ENCODE results near the gene COMTD1. TPM values are rescaled to one million over a fixed set of nuclear protein-coding genes. Genes with fewer than 3 reads are reported as not detected.
"Not testable (repeated sequence)": the region's sequence is repeated elsewhere in the genome, so short reads cannot be mapped to it uniquely, and the experiment has no call there.

The COMTD1 gene
- total RNA-seq, 2 experiments from 2014 or later, result 37.7 to 47.2 TPM

DNA sequence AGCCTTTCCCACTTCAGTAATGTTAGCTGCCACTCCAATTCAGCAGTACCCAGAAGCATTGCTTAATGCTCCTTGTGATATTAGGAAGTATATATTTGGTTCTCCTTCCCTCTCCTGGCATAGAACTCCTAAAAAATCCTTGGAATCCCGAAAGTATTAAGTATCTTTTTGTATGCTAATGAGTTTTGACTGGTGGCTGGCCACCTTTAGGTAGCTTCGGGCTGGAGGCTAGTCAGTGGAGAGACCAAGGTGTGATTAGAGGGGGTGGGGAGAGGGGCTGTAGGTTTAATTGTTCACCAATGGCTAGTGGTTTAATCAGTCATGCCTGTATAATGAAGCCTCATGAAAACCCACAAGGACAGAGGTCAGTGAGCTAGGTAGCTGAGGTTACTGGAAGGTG lies 12.2 kb downstream of the COMTD1 start:
- no peak overlapping the region for H3K27ac ChIP-seq (ENCODE audit: low read depth, low read length, poor library complexity, severe bottlenecking)
- CTCF ChIA-PET (ENCODE audit: unreplicated experiment), result no interaction called here
- intact Hi-C loops (cut with micrococcal nuclease; ENCODE audit: unreplicated experiment), result no loop called here
- no peak overlapping the region for H2AFZ ChIP-seq (ENCODE audit: low read length)
- no peak for TF ChIP-seq EZH2phosphoT487 (IDR thresholded peaks at IDR 0.05; ENCODE audit: borderline replicate concordance, low read depth, low read length)
- TF ChIP-seq, protein P1, sequence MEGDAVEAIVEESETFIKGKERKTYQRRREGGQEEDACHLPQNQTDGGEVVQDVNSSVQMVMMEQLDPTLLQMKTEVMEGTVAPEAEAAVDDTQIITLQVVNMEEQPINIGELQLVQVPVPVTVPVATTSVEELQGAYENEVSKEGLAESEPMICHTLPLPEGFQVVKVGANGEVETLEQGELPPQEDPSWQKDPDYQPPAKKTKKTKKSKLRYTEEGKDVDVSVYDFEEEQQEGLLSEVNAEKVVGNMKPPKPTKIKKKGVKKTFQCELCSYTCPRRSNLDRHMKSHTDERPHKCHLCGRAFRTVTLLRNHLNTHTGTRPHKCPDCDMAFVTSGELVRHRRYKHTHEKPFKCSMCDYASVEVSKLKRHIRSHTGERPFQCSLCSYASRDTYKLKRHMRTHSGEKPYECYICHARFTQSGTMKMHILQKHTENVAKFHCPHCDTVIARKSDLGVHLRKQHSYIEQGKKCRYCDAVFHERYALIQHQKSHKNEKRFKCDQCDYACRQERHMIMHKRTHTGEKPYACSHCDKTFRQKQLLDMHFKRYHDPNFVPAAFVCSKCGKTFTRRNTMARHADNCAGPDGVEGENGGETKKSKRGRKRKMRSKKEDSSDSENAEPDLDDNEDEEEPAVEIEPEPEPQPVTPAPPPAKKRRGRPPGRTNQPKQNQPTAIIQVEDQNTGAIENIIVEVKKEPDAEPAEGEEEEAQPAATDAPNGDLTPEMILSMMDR (conservative IDR thresholded peaks at IDR 0.05; ENCODE audit: low read length), result no peak
- POLR2A ChIA-PET, result interaction anchor here (1.3 to 2.3 kb wide), 3 partner anchors 10 to 14 kb away, joined by 3 to 10 read pairs (median 4); partner anchors contain the start of gene VDAC2
- H4K20me1 ChIP-seq (ENCODE audit: insufficient read depth, low read length), result peaks cover 20% of the 10 kb centered on the region
- H3K4me1 ChIP-seq (ENCODE audit: insufficient read depth, low read length, poor library complexity, severe bottlenecking), result no peaks in the 10 kb centered on the region
- peaks cover 66% of the 10 kb centered on the region for H3K79me2 ChIP-seq (ENCODE audit: insufficient read depth, low read depth, low read length)
- no TSS peak for BruUV-seq (replicated peaks)
- no peak overlapping the region for H3K4me3 ChIP-seq (ENCODE audit: low read depth, low read length, poor library complexity, severe bottlenecking)
- no peaks in the 10 kb centered on the region for H3K9me3 ChIP-seq (ENCODE audit: low read length)
- H3K4me2 ChIP-seq (ENCODE audit: low read length), result no peak overlapping the region
- H3K36me3 ChIP-seq (ENCODE audit: insufficient read depth, low read length), result peaks cover 92% of the 10 kb centered on the region
- no peaks in the 10 kb centered on the region for H3K9me2 ChIP-seq (ENCODE audit: insufficient read depth, low read length)
- DNase-seq (ENCODE audit: low spot score), result no peak

DNA sequence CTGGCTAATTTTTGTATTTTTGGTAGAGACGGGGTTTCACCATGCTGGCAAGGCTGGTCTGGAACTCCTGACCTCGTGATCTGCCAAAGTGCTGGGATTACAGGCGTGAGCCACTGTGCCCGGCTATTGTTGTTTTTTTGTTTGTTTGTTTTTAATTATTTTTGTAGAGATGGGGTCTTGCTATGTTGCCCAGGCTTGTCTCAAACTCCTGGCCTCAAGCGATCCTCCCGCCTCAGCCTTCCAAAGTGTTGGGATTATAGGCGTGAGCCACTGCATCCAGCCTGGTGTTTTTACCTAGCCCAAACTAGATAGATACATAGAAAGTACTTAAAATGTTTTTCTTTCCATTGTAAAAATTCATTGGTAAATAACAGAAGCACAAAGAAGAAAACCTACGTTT lies 14.3 kb downstream of the COMTD1 start:
- H3K9me2 ChIP-seq (ENCODE audit: insufficient read depth, low read length); H2AFZ ChIP-seq (ENCODE audit: low read length); DNase-seq (ENCODE audit: low spot score); BruUV-seq (replicated peaks); H3K27ac ChIP-seq (ENCODE audit: low read depth, low read length, poor library complexity, severe bottlenecking); H3K9me3 ChIP-seq (ENCODE audit: low read length); H3K4me1 ChIP-seq (ENCODE audit: insufficient read depth, low read length, poor library complexity, severe bottlenecking); CTCF ChIA-PET (ENCODE audit: unreplicated experiment); intact Hi-C loops (cut with micrococcal nuclease; ENCODE audit: unreplicated experiment); POLR2A ChIA-PET; H3K4me3 ChIP-seq (ENCODE audit: low read depth, low read length, poor library complexity, severe bottlenecking); H3K4me2 ChIP-seq (ENCODE audit: low read length): not testable (repeated sequence)
- Histone ChIP-seq H3K36me3 (ENCODE audit: insufficient read depth, low read length) (peaks cover 95% of the 10 kb centered on the region), H4K20me1 (ENCODE audit: insufficient read depth, low read length) (peaks cover 20% of the 10 kb centered on the region), H3K79me2 (ENCODE audit: insufficient read depth, low read depth, low read length) (peaks cover 60% of the 10 kb centered on the region)

DNA sequence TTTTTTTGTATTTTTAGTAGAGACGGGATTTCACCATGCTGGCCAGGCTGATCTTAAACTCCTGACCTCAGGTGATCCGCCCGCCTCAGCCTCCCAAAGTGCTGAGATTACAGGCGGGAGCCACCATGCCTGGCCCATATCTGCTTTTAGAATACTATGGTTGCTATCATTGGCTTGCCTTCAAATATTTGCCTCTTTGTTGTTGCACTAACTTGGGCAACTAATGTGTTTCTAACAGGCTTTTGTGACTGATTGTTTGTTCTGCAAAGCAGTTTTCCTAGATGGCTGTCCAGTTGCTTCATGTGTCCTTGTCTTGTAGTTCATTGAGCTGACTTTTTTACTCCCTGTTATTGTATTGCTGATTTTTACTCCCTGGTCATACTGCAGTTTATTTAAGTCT lies 15.5 kb downstream of the COMTD1 start:
- Histone ChIP-seq H3K79me2 (ENCODE audit: insufficient read depth, low read depth, low read length) (peaks cover 59% of the 10 kb centered on the region), H3K9me2 (ENCODE audit: insufficient read depth, low read length) (no peaks in the 10 kb centered on the region), H3K4me2 (ENCODE audit: low read length) (no peak overlapping the region), H3K36me3 (ENCODE audit: insufficient read depth, low read length) (peaks cover 95% of the 10 kb centered on the region), H4K20me1 (ENCODE audit: insufficient read depth, low read length) (peaks cover 21% of the 10 kb centered on the region), H2AFZ (ENCODE audit: low read length) (no peak overlapping the region), H3K4me1 (ENCODE audit: insufficient read depth, low read length, poor library complexity, severe bottlenecking) (no peaks in the 10 kb centered on the region), H3K4me3 (ENCODE audit: low read depth, low read length, poor library complexity, severe bottlenecking) (no peak overlapping the region), H3K9me3 (ENCODE audit: low read length) (no peaks in the 10 kb centered on the region), H3K27ac (ENCODE audit: low read depth, low read length, poor library complexity, severe bottlenecking) (no peak overlapping the region)
- intact Hi-C loops (cut with micrococcal nuclease; ENCODE audit: unreplicated experiment), result no loop called here
- no TSS peak for BruUV-seq (replicated peaks)
- POLR2A ChIA-PET, result no interaction called here
- no peak for TF ChIP-seq EZH2phosphoT487 (IDR thresholded peaks at IDR 0.05; ENCODE audit: borderline replicate concordance, low read depth, low read length)
- TF ChIP-seq, protein P1 (conservative IDR thresholded peaks at IDR 0.05; ENCODE audit: low read length), result no peak
- CTCF ChIA-PET (ENCODE audit: unreplicated experiment), result no interaction called here
- no peak for DNase-seq (ENCODE audit: low spot score)
